Stimulated activated CD4-positive, alpha-beta T cell treated with anti-CD3 and anti-CD28 coated beads, Interleukin-1b, Interleukin-23, amount 100 ng/mL, for 48 hours (primary cell): ENCODE results near the gene CACNA1E.
"Not testable (repeated sequence)": the region's sequence is repeated elsewhere in the genome, so short reads cannot be mapped to it uniquely, and the experiment has no call there.

Experiments
- DNase-seq: peaks from one replicate; pipeline ENCODE4 v3.0.0-alpha.2; 2020

CACNA1E gene

DNA sequence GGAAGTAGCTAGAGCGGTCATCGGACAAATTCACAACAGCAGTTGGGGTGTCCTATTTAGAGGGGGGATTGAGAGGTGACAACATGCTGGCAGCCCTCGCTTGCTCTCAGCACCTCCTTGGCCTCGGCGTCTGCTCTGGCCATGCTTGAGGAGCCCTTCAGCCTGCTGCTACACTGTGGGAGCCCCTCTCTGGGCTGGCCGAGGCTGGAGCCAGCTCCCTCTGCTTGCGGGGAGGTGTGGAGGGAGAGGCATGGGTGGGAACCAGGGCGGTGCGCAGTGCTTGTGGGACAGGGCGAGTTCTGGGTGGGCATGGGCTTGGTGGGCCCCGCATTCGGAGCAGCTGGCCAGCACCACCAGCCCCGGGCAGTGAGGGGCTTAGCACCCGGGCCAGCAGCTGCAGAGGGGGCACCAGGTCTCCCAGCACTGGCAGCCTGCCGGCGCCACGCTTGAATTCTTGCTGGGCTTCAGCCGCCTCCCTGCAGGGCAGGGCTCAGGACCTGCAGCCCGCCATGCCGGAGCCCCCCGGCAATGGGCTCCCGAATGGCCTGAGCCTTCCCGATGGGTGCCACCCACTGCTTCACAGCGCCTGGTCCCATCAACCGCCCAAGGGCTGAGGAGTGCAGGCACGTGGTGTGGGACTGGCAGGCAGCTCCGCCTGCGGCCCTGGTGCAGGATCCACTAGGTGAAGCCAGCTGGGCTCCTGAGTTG lies 349.0 kb downstream of the CACNA1E start:
- DNase-seq: not testable (repeated sequence)

DNA sequence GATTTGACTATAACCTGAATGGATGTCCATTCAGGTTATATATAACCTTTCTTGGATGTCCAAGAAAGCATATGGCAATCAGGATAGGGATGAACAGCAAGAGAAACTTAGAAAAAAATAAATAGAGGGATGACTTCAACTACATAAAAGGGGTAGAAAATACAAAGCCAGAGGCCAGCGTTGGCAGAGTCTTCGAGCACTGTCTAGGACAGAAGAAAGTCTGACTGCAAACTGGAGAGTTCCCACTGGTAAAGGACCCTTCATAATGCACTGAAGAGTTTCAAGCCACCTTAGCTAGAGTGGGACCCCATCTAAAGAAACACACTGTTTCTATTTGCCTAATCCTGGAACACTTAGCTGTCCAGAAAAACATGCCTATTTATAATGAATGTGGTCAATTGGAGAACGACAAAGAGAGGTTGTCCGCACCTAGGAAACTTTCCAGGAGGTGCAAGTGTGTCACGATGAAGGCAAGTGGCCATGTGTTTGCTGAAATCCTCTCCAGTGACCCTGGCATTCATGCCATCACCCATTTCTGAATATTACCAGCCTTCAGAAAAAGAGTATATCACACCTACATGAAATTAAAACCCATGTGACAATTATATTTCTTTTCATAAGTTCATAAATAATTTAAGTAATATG lies 362.8 kb downstream of the CACNA1E start:
- no peak for DNase-seq

DNA sequence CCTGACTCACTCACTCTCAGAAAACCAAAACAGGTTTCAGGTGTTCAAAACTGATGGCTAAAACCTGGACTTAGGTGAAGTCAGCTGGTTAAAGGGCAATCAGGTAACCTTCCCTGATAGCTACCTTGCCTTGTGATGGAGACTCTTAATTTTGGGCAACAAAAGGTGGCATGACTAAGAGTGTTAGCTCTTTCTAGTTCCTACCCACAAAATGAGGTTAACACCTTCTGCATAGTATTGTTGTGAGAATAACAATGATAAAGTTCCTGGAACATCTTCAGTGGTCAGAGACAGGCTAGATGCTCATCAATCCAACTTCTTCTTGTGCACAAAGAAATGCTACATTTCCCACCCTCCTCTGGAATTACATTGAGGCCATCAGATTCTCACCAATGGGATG lies 363.4 kb downstream of the CACNA1E start:
- DNase-seq: no peak

DNA sequence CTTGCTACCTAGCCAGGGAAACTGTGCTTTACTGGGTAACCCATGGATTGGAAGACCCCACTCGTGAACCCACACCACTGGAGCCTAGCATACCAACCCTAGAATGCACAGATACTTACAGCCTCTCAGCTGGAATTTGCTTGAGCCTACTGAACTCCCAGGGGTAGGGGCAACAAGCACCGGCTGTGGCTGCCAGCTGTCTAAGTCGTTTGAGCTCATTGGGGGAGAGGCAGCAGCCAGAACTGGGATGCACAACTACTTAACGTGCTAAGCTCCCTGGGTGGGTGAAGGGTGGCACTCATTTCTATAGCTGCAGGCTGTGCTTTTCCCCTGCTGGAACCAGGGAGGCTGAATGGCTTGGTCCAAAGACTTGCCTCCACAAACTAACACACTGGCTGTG lies 365.8 kb downstream of the CACNA1E start:
- DNase-seq: no peak

DNA sequence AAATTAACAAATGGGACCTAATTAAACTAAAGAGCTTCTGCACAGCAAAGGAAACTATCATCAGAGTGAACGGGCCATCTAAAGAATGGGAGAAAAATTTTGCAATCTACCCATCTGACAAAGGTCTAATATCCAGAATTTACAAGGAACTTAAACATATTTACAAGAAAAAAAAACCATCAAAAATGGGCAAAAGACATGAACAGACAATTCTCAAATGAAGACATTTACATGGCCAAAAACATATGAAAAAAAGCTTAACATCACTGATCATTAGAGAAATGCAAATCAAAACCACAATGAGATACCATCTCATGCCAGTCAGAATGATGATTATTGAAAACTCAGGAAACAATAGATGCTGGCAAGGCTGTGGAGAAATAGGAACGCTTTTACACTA lies 370.9 kb downstream of the CACNA1E start:
- not testable (repeated sequence) for DNase-seq

DNA sequence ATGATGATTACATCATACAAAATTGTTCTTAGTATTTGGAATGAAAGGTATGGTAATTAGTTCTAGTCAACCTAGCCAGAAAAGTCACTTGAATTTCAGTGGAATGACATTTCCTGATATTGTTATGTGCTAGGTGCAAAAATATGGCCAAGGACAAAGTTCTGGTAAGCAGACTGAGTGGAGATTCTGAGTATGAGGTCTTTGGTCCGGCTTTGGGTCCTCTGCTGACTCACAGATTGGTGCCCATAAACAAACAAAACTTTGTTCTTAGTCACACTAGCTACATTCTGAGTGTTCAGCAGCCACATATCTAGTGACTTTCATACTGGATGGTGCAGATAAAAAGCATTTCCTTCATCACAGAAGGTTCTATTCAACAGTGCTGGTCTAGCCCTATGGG lies 372.1 kb downstream of the CACNA1E start:
- DNase-seq: no peak
